Hepatocyte (in vitro differentiated cells): ENCODE data around the gene SH2B3.

ENCODE experiments used
- CTCF ChIP-seq: fragments of 200-600 bp; sonication (generic); IDR thresholded peaks from 2 replicates; pipeline ENCODE4 v1.5.1; 2016; ENCODE audit warnings: antibody characterized with exemption, mild to moderate bottlenecking; ENCODE audit not compliant: poor library complexity
- EZH2 ChIP-seq: fragments of 200-600 bp; sonication (generic); IDR thresholded peaks from 2 replicates; pipeline ENCODE4 v1.6.1; 2016; ENCODE audit warnings: antibody characterized with exemption, mild to moderate bottlenecking, borderline replicate concordance
- EZH2phosphoT487 ChIP-seq: fragments of 200-600 bp; sonication (generic); IDR thresholded peaks from one replicate; pipeline ENCODE4 v1.6.1; 2018; ENCODE audit warnings: antibody characterized with exemption, mild to moderate bottlenecking, low read depth, moderate library complexity; ENCODE audit not compliant: unreplicated experiment, severe bottlenecking

GRCh38 chr12:111394480-111394879, 11.2 kb upstream of the SH2B3 start:
- TF ChIP-seq CTCF (no peak), EZH2phosphoT487 (no peak), EZH2 (no peak)
